ENCODE results near the gene ADPRHL1.

DNA sequence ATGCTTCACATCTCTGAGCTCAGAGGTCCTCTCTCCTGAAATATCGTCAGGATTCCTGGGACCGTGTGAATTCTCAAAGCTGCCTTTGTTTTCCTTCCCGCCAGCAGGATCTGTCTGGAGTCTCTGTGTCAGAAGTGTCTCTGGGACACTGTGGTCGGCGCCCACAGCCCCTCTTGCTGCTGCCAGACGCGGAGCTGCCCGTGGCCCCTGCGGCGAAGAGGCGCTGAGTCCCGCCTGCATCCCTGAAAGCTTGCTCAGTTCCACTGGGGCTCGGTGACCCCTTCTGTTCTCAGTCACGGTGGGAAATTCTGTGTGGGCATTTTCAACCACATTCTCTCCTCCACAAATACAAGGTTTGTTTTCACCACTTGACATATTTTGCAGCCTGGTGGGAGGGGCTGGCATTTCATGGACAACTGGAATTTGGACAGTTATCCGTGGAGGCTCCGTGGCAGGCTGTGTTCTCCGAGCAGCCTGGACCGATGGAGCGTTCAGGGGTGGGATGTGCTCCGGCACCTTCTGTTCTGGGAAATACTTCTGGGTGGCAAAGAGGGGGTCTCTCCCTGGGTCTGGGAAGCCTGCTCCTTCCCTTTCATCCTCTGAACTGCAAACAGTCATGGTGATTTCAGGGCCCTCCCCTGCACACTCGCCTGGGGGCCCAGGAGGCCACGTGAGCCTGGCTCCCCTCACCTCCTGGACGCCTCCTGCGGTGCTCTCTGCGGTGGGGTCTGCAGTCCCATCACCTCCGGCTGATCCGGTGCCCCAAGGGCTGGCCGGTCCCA is 46.8 kb downstream of the ADPRHL1 start:
- TF ChIP-seq, protein P1, sequence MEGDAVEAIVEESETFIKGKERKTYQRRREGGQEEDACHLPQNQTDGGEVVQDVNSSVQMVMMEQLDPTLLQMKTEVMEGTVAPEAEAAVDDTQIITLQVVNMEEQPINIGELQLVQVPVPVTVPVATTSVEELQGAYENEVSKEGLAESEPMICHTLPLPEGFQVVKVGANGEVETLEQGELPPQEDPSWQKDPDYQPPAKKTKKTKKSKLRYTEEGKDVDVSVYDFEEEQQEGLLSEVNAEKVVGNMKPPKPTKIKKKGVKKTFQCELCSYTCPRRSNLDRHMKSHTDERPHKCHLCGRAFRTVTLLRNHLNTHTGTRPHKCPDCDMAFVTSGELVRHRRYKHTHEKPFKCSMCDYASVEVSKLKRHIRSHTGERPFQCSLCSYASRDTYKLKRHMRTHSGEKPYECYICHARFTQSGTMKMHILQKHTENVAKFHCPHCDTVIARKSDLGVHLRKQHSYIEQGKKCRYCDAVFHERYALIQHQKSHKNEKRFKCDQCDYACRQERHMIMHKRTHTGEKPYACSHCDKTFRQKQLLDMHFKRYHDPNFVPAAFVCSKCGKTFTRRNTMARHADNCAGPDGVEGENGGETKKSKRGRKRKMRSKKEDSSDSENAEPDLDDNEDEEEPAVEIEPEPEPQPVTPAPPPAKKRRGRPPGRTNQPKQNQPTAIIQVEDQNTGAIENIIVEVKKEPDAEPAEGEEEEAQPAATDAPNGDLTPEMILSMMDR (conservative IDR thresholded peaks at IDR 0.05 in 1 of 2, IDR thresholded peaks at IDR 0.05 in 1 of 2; ENCODE audit: low read depth in 1 of 2, low read length in 2 of 2) = no peak
- no peak for TF ChIP-seq EZH2 (IDR thresholded peaks at IDR 0.05; ENCODE audit: low read length, missing control alignments)

Measured in fibroblast of lung (primary cell).